ENCODE results near the gene ZFAND3.

Gene ZFAND3

DNA sequence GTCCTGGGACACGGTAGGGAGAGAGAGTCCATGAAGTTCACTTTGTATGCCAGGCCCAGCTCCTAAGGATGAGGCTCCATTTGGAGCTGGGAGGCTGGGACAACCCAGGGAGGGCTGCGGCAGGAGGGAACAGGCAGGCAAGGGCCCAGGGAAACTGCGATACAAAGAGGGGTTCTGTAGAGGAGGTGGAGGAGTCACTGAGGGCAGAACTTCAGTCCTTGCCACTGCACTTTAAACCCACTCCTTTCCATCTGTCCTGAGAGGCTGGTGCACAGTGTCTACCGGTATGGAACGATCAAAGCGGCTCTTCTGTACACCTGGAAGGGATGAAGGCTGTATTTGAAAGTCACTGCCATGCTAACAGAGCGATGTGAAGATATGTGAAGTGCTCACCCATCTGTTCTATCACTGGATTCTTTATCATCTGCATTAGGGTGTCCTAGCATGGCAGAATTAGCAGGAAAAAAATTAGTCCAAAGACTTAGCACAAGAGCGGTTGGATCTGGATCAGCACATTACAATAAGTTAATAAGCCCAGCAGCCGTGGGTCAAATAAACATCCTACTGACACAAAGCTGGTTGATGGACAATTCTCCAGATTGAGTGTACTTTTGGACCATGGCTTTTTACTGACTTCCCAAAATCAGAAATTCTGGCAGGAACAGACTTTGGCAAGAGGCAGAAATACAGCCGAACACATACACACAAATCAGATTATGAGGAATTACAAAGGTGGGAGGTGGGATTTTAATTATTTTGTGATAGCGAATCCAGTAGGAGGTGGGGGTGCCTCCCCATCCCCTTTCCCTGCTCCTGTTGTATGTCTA, 20.9 kb upstream of the ZFAND3 start:
- DNase-seq (ENCODE audit: low read depth, low spot score), result no peak

DNA sequence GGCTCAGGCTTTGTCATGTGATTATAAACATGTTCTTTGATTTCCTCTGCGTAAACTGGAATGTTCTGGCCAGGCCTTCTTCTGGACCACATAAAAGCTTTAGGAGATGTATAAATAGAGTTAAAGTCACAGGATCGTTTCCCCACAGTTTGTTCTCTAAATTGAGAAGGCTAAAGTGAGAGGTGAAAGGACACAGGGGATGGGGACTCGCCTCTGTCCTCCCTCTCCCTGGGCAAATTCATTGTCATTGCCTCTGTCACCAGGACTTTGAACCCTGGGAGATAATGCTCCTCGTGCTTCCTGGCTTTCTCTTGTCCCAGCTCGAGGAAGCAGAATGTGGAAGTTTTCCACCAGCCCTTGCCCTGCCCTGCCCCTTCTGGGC, 20.3 kb upstream of the ZFAND3 start:
- DNase-seq (ENCODE audit: low read depth, low spot score), result no peak

DNA sequence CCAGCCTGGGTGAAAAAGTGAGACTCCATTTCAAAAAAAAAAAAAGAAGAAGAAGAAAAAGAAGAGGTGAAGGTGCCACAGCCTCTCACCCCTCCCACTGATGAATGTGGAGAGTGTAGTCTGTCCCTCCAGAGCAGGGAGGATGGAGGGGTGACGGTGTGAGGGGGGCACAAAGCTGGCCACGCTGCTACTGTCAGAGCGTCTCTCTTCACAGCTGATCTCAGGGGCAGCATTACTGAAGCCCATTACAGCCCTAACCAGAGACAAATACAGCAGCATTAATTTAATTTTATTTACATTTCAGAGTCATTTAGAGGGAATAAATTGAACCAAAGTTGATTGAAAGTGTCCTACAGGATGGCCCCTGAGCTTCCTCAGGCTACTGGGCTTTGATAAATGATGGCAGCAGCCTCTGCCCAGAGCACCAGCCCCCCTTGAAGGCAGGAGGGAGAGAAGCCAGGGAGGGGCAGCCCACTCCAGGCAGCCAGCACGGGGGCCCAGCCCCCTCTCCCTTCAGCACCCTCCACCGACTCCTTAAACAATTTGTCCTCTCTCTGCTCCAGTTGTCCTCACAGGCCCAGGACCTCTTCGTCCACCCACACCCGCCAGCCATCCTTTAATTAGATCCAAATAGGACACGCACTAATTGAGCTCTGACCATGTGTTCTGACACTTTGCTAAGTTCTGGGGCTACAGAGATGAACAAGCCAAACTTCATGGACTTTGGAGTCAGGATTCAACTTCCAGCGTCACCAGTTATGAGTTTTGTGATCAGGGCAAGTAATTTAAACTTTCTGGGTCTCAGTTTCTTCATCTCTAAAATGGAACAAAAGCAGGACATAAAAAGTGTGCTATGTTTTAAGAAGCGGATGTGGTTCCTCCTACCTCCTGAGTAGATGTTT, 18.6 kb upstream of the ZFAND3 start:
- no peak for DNase-seq (ENCODE audit: low read depth, low spot score)

DNA sequence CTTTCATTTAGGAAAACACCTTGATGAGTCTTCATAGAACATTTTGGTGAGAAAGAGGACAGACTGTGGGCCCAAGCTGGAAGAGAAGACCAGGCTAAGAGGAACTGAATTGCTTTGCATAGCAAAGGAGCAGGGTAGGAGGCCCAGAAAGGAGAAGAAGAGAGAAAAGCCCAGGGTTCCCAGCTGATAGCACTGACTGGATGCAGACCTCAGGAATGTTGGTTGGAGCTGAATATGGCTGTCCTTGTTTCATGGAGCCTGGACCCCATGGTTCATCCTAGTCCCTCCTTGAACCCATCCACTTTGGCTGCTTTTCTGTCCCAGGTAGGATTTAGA, 18.0 kb upstream of the ZFAND3 start:
- no peak for DNase-seq (ENCODE audit: low read depth, low spot score)

DNA sequence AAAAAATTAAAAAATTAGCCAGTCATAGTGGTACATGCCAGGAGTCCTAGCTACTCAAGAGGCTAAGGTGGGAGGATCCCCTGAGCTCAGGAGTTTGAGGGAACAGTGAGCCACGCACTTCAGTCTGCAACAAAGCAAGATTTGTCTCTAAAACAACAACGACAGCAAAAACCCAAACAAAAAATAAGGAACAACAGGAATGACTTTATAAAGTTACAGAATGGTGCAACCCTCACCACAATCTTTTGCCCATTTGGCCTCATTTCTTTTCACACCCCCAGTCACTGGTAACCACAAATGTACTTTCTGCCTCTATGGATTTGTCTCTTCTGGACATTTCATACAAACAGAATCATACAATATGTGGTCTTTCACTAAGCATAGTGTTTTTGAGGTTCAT, 16.7 kb upstream of the ZFAND3 start:
- no peak for DNase-seq (ENCODE audit: low read depth, low spot score)

DNA sequence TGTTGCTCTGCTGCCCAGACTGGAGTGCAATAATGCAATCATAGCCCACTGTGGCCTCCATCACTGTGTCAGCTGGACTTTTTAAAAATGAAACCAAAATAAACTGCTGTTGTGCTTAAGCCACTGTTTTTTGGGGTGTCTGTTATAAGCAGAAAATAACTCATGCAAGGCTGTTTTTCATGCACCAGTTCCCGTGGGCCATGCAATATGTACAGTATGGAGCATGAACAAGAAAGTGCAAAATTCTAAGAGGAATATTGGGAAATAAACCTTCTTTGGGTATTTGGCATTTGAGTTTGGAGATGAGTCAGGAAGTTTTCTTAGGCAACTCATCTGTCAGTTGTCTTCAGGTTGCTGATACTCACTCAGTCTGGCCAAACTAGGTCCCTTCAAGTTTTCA, 14.9 kb upstream of the ZFAND3 start:
- DNase-seq (ENCODE audit: low read depth, low spot score), result no peak

DNA sequence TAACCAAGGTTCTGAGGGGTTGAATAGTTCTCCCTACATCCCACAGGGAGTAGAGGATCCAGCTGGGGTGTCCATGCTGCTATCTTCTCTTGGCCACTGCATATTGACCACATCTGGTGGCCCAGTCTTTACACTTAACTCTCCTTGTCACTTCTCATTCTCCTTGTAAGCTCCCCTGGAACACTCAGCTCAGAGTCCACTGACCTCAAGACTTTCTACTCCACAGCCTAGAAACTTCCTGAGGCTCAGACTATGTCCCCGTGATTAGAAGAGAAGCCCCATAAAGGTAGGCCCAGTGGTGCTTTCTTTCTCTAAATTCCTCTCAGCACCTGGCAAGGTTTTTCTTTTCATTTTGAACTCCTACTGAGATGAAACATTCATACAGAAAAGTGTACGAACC, 13.3 kb upstream of the ZFAND3 start:
- DNase-seq (ENCODE audit: low read depth, low spot score), result no peak

DNA sequence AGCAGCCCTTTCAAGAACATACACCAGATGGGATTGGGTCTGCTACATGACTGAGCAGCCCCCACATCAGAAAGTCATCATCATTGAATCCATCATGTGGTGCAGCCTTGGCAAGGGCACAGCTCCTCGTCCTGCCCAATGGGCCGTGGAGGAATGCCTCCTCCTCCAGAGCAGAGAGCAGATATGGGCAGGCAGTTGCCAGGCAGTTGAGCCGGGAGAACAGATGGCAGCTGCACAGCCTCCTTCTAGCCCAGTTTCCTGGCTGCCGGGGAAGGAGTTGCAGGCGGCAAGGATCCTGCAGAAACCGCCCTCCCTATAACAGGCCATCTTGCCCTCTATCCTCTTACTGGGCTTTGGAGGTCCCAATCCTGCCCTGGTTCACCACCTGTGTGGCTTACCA, 11.9 kb upstream of the ZFAND3 start:
- no peak for DNase-seq (ENCODE audit: low read depth, low spot score)

DNA sequence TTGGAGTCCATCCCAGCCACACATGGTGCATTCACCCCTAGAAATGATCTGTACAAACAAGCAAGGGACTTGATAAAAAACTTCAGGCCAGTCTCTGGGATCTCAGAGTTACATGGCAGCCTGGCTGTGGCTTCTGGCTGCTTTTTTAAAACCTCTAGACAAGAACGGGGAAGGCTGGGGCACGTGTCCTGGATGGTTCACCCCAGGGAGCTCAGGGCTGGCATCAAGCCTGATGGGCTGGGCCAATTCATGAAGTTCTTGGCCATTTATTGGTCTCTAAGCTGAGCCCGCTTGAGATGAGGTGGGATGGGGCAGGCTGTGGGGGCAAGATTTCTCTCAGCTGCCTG, 10.4 kb upstream of the ZFAND3 start:
- DNase-seq (ENCODE audit: low read depth, low spot score), result no peak

DNA sequence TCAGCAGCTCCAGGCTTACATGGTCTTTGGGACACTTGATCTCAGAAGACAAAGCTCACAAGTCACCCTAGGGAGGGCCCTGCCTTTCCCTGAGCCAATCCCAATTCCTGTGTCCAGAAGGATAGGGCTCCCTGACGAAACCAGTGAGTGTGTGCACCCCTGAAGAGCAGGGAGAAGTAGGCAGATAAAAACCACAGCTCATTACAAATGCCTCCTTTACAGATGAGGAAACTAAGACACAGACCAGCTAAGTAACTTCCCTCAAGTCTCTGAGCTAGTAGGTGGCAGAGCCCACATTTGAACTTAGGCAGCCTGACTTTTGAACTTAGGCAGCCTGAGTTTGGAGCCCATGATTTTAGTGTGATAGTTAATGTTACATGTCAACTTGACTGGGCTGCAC, 6.7 kb upstream of the ZFAND3 start:
- DNase-seq (ENCODE audit: low read depth, low spot score), result no peak

DNA sequence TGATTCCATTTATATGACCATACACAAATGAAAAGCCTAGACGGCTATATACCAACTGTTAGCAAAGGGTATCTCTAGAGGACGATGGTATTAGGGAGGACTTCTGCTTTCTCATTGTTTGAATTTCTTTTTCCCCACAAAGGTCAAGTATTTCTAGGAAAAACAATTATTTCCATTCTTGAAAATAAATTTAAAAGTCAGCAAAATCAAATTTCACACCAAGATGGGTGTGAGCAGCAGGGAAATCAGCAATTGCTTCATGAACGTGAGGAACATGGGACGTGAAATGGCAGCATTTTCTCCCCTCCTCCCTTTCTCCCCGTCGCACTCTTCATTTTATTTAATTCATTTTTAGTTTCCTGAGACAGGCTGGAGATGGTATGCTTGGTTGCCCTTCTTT, 5.2 kb upstream of the ZFAND3 start:
- DNase-seq (ENCODE audit: low read depth, low spot score), result no peak

DNA sequence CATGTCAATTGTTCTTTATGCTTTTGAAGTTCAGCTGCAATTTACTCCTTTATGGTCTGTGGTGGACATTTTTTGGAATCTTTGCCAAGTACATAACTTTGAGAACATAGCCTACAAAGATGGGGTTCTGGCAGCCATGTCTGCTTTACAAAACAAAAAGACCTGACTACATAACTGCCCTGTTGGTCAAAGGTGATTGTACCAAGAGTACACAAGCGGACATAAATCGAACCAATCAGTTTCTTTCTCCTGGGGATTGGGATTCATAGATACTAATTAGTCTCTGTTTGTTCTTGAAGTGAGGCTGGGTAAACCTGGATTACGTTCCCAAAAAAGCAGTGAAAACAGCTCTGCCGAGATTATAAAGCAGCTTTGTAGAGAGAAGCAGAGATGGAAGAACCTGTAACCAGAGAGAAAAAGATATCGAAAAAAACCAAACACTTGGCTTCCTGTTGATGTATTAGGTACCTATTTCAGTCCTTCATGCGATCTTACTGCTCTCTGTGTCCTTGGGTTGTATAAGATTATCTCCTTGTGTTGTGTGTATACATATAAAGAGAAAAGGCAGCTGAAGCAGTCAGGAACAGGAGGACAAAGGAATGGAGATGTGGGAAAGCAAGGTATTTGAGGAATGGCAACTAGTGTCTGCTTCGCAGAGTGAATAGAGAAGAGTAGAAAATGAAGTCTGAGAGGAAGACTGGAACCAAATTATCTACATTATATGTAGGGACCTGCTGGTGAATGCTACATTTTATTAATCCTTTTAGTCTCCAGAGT, 2.7 kb upstream of the ZFAND3 start:
- no peak for DNase-seq (ENCODE audit: low read depth, low spot score)

DNA sequence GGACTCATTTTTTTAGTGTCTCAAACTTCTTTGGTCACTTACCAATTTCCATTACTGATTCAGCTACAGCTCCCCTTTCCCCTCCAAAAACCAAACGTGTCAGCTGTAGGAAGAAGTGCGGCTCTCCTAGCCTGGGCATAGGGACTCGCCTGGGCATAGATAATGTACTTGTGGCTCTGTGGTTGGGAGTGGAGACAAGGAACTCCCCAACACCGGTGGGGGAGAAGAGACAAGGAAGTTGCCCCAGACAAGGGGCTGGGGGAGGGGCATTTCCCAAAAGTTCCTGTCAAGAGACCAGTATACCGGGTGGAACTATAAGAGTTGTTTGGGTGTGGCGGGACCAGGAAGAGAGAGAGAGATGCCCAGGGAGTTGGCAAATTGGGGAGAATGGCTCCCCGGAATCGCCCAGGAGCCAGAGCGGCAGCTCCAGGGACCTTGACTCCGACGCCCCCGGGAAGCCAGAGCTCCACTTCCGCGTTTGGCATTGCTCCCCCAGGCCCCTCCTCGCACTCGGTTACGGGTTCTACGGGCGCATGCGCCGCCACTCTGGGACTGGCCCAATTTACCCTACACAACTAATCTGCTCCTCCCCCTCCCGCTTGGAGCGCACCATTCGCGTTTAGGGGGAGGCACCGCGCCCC, 871 bp upstream of the ZFAND3 start:
- peak; percentile 93 for DNase-seq (ENCODE audit: low read depth, low spot score)

DNA sequence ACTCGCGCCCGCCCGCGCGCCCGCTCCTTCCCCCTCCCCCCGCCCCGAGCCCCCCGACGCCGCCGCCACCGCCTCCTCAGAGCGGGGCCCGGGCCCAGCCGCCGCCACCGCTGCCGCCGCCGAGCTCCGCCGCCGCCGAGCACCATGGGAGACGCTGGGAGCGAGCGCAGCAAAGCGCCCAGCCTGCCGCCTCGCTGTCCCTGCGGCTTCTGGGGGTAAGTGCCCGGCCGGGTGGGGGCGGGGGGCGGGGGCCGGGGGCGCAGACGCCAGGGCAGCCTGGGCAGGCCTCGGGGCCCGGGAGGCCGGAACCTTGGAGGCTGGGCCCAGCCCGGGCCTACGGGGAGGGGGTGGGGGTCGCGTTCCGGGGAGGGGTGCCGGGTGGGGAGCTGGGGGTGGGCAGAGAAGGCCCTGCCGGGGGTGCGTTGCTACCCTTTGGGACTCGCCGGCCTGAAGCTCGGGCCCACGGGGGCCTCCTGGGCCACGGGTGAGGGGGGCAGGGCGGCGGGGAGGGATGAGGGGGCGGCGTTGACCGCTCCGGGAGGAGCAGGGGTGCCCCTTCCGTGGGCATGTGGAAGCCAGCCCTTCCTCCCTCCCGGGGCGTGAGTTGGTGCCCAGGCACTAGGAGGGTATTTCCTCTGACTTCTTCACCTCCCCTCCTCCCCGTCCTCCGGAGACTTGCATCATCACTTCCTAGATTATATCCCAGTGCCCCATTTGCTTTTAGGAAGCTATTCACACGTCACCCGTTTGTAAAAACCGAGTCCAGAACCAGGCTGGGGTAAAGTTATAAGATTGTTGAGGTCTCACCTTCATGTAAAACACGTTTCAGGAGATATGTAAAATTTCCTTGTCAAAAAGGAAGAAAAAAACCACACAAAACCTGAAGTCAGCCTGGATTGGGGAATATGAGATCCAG, 533 bp downstream of the ZFAND3 start:
- peak; percentile 4 for DNase-seq (ENCODE audit: low read depth, low spot score)

DNA sequence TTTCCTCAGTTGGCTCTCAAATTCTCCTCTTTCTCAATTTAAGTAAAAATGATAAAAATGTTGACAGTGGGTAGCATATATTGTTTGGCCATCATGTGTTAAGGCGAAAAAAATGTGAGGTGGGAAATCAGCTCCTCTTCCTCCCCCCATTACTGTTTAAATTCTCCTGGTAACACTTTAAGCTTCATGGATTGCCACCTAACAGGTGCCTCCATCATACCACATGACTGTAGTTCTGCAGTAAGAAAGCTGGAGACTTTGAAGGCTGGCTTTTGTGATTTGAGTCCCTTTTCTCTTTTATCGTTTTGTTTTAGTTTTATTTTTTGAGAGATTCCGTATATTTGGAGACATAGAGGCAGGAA, 1.2 kb downstream of the ZFAND3 start:
- no peak for DNase-seq (ENCODE audit: low read depth, low spot score)

DNA sequence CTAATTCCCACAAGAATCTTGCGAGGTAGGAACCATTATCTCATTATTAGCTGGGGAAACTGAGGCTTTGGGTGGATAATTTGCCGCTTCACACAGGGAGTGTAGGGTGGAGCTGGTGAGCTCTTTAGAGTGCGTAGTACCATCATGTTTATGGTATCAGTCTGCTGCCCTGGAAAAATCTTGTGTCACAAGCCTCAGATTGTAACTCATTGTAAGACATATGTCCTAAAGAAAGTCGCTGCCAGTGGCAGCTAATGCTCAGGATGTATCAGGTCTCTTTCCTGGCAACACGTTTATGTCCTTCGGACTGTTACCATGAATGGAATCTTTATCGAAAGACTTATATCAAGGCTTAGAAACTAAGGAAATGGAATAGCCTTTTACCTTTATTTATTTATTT, 1.9 kb downstream of the ZFAND3 start:
- DNase-seq (ENCODE audit: low read depth, low spot score), result no peak

DNA sequence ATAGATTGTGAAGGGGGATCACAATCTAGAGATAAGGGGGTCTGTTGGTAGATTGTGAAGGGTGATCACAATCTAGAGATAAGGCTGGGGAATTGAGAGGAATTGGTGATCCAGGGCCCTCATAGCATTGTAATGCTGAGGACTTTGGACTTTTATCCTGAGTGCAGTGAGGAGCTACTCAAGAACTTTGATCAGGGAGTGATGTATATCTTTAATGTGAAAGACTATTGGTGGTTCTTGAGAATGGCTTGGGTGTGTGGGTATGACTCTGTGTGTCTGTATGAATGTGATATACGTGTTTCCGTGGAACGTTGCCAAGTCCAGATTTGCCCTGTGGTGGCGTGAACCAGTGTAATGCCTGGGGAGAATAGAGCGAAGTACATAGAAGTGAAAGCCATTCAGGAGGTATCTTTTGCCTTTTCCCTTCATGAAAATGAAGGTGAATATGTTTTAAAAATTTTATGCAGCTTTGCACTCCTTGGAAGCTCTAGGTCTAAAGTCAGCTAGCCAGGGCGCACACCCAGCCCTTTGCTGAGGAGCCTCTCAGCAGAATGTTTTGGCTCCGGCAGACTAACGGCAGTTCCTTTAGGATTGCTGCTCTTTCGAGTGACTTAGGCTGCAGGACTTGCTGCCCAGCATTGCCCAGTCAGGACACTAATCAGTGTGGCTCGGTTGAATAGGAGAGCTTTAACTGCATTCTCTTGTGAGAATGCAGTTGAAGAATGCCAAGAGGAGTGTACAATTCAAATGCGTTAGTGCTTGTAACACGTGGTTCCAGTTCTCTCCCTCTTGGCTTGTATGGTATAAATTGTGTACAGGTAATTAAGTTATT, 3.5 kb downstream of the ZFAND3 start:
- DNase-seq (ENCODE audit: low read depth, low spot score), result no peak

DNA sequence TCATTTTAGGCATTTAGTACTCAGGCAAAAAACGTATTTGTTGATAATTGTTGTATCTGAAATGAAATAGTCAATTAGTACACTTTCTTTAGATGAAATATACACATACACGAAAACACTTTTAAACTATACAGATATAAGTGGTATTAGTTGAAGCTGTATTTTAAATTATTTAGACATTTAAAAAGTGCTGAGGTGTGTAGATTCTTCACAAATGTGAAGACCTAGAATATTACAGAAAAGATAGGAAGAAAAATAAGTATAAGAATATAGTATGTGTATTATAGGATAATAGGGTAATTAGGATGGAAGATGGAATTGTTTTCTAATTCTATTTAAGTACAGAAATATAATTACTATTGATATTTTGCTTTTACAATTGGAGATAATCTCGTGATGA, 4.6 kb downstream of the ZFAND3 start:
- DNase-seq (ENCODE audit: low read depth, low spot score), result no peak

DNA sequence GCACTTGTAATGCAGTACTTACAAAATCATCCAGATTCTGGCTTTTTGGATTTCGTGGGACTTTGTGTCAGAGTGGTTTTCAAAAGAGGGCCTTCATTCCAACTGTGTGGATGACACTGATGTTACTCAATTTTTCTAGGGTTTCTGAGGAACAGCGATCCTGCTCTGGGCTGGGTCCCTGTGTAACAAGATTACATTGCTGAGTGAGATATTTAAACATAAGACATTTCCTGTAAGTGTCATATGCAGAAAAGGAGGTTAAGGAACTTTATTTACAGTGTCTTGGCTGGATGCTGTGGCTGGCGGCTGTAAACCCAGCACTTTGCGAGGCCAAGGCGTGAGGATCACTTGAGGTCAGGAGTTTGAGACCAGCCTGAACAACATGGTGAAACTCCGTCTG, 6.7 kb downstream of the ZFAND3 start:
- no peak for DNase-seq (ENCODE audit: low read depth, low spot score)

DNA sequence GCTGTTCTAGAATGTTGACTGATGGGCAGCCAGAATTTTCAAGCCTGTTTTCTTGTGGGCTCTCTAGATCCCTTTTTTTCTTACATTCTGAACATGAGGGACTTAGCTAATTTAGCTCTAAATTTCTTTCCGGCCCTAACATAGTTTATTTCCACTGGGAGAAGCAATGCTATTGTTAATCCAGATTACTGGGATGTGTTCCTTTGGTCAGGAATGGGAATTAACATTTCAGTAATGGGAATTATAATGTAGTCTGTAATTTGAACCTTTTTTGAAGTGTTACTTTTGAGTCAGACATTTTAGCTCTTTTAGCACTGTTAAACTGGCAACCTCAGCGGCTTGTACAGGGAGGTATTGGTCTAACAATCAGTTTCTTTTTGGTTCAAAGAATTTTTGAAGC, 7.5 kb downstream of the ZFAND3 start:
- no peak for DNase-seq (ENCODE audit: low read depth, low spot score)
